GM21786 (cell line): ENCODE data around the gene ZCCHC2.

ENCODE experiments used
- ATAC-seq: cut with Tn5 transposase; IDR thresholded peaks from one replicate; pipeline ENCODE4 v1.9.1; 2021; ENCODE audit not compliant: unreplicated experiment

ZCCHC2 gene

GRCh38 chr18:62510789-62511188 lies 12.0 kb upstream of the ZCCHC2 start:
- ATAC-seq, result no peak

DNA sequence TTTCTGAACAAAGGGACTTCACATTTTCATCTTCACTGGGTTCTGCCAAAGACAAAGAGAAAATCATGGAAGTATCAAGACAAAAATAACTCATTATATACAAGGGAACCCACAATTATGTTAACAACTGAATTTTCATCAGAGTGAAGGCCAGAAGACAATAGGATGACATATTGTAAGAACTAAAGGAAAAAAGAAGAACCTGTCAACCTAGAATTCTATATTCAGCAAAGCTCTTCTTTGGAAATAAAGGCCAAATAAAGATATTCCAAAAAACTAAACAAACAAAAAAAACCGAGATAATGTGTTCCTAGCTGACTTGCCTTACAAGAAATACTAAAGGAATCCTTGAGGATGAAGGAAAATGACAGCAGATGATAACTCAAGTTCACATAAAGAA lies 10.3 kb upstream of the ZCCHC2 start:
- ATAC-seq, result no peak

GRCh38 chr18:62512996-62513395 lies 9.8 kb upstream of the ZCCHC2 start:
- ATAC-seq, result no peak

- no peak for ATAC-seq
Measured at GRCh38 chr18:62514570-62514969, 8.3 kb upstream of the ZCCHC2 start.

GRCh38 chr18:62516242-62516641 lies 6.6 kb upstream of the ZCCHC2 start:
- no peak for ATAC-seq

DNA sequence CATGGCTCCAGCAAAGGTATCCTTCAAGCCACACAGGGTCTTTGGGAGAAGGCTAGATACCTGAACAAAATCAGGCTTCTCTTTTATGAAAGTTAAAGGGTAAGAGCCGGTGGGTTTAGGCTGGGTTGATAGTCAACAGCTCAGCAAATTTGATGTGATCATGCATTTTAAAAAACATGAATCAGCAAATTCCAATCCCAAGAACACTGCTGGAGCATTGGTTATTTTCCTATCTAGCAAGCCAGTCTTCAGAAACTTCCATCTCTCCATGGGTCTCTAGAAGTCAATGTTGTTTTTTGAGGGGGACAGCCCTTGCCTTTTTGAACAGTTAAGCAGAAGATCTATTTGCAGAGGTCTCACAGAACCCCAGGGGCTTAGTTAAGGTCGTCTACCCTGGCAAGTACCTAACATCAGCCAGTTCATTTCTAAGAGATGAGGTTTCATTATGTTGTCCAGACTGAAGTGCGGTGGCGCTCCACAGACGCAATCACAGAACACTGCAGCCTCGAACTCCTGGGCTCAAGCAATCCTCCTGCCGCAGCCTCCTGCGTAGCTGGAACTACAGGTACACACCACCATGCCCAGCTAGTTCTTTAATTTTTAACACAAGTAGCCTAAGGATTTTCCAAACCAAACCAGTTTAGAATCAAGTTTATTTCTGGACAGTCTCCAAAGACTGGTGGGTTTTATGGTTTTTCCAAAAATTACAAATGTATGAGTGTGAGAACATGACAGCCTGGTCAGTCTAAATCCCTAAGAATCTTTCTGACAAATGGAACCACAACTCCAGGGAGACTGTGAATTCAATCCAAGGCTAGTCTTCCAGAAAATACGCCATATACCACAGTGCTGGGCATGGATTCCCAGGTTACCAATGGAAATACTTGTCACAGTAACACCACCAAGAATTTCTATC lies 4.1 kb upstream of the ZCCHC2 start:
- no peak for ATAC-seq

DNA sequence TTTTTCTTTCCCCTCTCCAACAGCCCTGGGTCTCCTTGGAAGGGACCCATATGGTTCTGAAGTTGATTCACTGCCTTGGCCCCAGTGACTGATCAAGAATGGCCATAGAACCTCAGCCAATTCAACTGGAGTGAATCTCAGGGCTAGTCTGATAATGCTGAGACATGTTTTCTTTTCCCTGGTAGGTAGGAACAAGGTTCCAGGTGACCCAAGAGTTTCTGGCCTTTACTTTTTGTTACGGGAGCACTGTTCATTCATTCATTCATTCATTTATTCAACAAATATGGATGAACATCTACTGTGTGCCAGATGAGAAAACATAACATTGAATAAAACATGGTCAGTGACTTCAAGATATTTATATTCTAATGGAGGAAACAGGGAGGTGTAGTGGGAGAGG lies 3.1 kb upstream of the ZCCHC2 start:
- ATAC-seq, result no peak

DNA sequence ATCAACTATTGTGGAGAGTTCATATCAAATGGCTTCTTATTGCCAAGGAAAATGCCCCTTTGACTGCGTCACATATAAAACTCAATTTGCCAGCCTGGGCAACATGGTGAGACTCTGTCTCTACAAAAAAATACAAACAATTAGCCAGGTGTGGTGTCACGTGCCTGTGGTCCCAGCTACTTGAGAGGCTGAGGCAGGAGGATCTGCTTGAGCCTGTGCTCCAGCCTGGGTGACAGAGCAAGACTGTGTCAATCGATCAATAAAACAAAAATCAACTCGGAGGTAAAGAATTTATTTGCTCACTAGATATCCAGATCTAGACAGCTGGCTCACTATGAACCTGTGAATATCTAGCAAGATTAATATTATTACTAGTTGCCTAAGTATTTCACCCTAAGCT lies 1.7 kb upstream of the ZCCHC2 start:
- ATAC-seq, result no peak

DNA sequence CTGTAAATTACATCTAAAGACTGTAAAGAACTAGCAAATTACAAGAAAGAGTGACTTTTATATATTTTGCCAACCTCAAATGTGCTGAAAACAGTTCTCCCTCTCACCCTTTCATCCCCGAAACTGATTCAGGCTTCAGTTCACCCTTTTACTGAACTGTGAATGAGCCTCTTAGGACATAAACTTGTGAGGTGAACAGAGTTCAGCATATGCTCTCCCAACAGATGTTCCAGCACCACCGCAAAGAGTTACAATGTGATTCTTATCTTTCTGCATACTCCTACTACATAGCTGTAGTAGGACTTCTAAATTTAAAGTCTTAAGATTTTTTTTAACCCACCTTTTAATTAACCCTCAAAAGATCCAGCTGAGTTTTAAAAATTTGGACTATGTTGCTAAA lies 1.2 kb upstream of the ZCCHC2 start:
- ATAC-seq, result no peak

- peak; percentile 2 for ATAC-seq
Measured at GRCh38 chr18:62522178-62522503, 684 bp upstream of the ZCCHC2 start.

- ATAC-seq, result no peak
Measured at GRCh38 chr18:62523255-62523588, 397 bp downstream of the ZCCHC2 start.

- no peak for ATAC-seq
Measured at GRCh38 chr18:62523631-62524439, 1.0 kb downstream of the ZCCHC2 start.

DNA sequence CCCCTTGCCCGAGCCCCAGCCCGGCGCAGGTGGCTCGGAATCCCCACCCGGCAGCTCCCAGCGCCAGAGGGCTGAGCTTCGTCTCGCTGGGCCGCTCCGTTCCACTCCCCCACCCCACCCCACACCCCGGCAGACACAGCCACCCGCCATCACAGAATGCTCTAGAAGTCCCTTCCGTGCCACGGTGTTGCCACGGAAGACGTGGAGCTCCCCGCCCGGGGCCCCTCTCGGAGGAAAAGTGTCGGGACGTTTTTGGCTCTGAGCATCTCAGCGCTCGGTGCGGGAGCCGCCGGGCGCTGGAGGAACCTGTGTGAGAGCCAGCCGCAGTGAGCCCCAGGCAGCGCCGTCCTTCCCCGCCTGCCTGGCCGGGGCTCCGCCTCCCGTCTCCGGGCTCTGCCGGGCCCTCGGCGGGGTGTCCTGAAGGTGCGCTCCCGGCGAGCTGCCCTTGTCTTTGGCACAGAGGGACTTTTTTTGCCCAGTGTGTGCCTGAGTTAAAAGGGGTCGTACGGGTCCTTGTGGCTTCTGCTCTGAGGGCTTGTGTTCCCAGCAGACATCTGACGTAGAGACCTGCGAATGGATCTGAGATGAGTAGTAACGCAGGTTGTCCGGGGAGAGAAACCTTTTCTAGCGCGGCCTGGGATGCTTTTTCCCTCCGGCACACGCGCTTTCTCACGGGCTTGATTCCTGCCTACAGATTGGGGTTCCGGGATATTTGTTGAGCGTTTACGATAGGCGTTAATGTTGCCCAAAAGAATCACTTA lies 1.8 kb downstream of the ZCCHC2 start:
- ATAC-seq, result no peak

DNA sequence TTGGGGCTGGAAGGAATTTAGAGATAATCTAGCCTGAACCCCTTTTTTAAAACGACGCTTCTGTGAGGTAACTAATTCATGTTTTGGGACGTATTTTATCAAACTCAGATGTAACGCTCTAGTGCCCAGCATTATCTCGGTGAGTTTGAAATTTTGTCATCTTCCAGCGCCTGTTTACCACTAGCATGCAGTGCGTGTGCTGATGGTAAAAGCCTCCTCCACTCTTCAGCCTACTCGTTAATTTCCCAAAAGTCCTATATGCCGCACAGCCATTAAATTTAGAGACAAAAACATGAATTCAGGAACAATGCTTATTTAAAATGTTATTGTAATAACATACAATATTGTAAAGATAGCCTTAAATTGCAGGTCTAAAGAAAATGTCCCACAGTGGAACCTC lies 2.8 kb downstream of the ZCCHC2 start:
- no peak for ATAC-seq

GRCh38 chr18:62526098-62527025 lies 3.5 kb downstream of the ZCCHC2 start:
- ATAC-seq, result peak; percentile 13

DNA sequence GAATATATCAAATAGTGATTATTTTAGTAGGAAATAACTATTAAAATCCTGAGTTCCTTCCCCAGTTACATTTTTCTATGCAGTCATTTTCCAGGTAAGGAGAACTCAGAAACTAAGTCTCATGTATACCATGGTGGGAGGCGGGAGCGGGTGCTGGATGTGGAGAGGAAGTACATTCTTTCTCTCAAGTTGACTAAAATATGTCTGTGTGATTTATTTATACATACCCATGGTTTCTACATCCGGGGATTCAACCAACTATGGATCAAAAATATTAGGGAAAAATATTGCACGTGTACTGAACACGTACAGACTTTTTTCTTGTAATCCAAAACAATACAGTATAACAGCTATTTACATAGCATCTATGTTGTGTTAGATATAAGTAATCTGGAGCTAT lies 6.8 kb downstream of the ZCCHC2 start:
- no peak for ATAC-seq

DNA sequence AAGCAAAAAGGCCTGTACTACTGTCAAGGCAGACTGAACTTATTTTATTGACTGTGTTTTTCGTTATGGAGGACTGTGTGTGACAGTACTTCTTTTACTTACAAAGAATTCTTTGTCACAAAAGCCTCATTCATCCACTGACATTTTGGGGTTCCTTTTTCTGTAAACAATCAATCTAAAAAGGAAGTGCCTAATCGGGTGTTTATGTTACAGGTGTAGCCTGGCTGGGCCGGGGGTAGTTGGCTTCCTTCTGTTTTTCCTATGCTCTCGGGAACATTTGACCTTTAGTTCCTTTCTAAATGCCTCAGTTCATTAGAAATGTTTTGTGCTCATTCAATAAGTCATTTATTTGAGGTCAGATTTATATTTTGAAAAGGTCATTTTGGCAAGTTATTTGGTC lies 8.3 kb downstream of the ZCCHC2 start:
- no peak for ATAC-seq

- no peak for ATAC-seq
Measured at GRCh38 chr18:62531931-62532330, 9.1 kb downstream of the ZCCHC2 start.

DNA sequence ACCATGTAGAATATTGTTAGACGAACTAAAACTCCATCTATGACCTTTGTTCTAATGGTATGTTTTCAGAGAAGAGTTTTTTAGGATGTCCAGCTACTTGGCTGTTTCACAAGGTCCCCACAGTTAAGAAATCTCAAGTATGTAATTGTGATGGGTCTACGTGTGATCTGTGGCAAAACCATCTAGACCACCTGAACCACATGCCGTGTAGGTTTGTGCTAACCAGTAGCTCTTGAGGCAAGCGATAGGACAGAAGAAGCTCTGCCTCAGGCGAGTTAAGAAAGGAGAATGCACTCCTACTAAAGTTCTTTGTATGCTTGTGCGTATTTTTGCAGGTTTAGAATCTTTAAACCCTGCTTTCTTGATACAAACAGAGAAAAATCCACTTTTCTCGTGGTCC lies 13.2 kb downstream of the ZCCHC2 start:
- no peak for ATAC-seq

DNA sequence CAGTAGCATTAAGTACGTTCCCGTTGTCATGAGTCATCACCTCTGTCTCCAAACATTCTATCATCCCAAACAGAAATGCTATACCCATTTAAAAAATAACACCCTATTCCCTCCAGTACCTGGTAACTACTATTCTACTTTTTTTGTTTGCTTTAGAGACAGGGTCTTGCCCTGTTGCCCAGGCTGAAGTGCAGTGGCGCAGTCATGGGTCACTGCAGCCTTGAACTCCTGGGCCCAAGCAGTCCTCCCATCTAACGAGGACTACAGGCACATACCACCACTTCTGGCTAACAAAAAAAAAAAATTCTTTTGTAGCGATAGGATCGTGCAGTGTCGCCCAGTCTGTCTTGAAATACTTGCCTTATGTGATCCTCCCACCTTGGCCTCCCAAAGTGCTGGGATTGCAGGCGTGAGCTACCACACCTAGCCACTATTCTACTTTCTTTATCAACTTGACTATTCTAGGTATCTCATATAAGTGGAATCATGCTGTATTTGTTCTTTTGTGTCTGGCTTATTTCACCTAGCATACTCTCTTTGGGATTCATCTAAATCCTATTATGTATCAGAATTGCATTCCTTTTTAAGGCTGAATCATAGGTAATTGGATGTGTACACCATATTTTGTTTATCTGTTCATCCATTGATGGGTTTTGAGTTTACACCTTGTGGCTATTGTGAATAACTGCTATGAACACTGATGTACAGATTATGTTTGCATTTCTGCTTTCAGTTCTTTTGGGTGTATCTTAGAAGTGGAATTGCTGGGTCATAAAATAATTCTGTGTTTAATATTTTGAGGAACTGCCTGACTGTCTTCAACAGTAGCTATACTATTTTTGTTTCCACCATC lies 14.4 kb downstream of the ZCCHC2 start:
- ATAC-seq, result no peak
